HFF-Myc (cell line): ENCODE results near the gene SRRM5.
A peak's percentile ranks its signal among the peaks of the same experiment; 100 is the strongest.

ENCODE experiments used
- DNase-seq: peaks from one replicate; pipeline ENCODE4 v3.0.0-alpha.2; 2011; ENCODE audit warnings: low read depth; ENCODE audit errors: extremely low read depth
- H3K4me3 ChIP-seq: replicated peaks from 2 replicates; pipeline ENCODE4 v1.5.1; 2011; ENCODE audit warnings: low read depth, mild to moderate bottlenecking, control low read depth, low read length
- CTCF ChIP-seq: IDR thresholded peaks from 2 replicates; pipeline ENCODE4 v1.5.1; 2012; ENCODE audit warnings: mild to moderate bottlenecking, low read depth, low read length, control low read depth; ENCODE audit errors: missing control alignments

The SRRM5 gene

GRCh38 chr19:43658001-43658400 lies 46.1 kb downstream of the SRRM5 start:
- no peak for DNase-seq
- TF ChIP-seq CTCF = no peak
- H3K4me3 ChIP-seq = no peak overlapping the region

- H3K4me3 ChIP-seq = no peak overlapping the region
- no peak for DNase-seq
- TF ChIP-seq CTCF = no peak
These were observed 46.6 kb downstream of the SRRM5 start for GRCh38 chr19:43658494-43658893.

GRCh38 chr19:43660301-43660970 lies 48.5 kb downstream of the SRRM5 start:
- no peak for TF ChIP-seq CTCF
- DNase-seq = no peak
- no peak overlapping the region for H3K4me3 ChIP-seq

GRCh38 chr19:43660971-43661360 lies 49.1 kb downstream of the SRRM5 start:
- TF ChIP-seq CTCF = no peak
- no peak for DNase-seq
- no peak overlapping the region for H3K4me3 ChIP-seq

GRCh38 chr19:43662487-43662886 lies 50.6 kb downstream of the SRRM5 start:
- DNase-seq = no peak
- TF ChIP-seq CTCF = peak; percentile 43
- H3K4me3 ChIP-seq = no peak overlapping the region

GRCh38 chr19:43664018-43664417 lies 52.1 kb downstream of the SRRM5 start:
- DNase-seq = no peak

More at GRCh38 chr19:43664018-43664417, 52.1 kb downstream of the SRRM5 start:
- no peak overlapping the region for H3K4me3 ChIP-seq
- TF ChIP-seq CTCF = no peak
